ENCODE results near the gene PLA2G2C. TPM values are rescaled to one million over a fixed set of nuclear protein-coding genes. Genes with fewer than 3 reads are reported as not detected.

Gene PLA2G2C
- total and polyA plus RNA-seq, 9 donors: 0.02 TPM; not detected in 8

DNA sequence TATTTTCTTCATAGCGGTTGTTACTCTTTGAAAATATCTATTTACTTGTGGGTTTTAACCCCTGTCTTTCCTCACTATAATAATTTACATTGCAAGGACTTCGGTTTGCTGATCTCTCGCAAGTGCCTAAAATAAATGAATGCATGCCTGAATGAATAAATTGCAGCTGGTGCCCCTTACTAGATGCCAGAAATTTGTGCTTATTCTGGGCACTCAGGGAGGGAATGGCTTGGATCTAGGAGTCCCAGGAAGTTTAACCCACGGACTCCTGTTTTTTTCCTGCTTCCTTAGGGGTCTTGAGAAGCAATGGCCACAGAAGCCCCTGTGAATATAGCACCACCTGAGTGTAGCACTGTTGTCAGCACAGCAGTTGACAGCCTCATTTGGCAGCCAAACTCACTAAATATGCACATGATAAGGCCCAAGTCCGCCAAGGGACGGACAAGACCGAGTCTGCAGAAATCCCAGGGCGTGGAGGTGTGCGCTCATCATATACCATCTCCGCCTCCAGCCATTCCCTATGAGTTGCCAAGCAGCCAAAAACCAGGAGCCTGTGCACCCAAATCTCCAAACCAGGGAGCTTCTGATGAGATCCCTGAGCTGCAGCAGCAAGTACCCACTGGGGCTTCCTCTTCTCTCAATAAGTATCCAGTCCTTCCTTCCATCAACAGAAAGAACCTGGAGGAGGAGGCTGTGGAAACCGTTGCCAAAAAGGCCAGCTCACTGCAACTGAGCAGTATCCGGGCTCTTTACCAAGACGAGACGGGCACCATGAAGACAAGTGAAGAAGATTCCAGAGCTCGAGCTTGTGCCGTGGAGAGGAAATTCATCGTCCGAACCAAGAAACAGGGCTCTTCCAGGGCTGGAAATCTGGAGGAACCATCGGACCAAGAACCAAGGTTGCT lies 4.2 kb upstream of the PLA2G2C start:
- TF ChIP-seq, protein P1, sequence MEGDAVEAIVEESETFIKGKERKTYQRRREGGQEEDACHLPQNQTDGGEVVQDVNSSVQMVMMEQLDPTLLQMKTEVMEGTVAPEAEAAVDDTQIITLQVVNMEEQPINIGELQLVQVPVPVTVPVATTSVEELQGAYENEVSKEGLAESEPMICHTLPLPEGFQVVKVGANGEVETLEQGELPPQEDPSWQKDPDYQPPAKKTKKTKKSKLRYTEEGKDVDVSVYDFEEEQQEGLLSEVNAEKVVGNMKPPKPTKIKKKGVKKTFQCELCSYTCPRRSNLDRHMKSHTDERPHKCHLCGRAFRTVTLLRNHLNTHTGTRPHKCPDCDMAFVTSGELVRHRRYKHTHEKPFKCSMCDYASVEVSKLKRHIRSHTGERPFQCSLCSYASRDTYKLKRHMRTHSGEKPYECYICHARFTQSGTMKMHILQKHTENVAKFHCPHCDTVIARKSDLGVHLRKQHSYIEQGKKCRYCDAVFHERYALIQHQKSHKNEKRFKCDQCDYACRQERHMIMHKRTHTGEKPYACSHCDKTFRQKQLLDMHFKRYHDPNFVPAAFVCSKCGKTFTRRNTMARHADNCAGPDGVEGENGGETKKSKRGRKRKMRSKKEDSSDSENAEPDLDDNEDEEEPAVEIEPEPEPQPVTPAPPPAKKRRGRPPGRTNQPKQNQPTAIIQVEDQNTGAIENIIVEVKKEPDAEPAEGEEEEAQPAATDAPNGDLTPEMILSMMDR (IDR thresholded peaks at IDR 0.05): no peak
- no peak for TF ChIP-seq POLR2A (IDR thresholded peaks at IDR 0.05)
- TF ChIP-seq EP300 (IDR thresholded peaks at IDR 0.05): no peak
- WGBS, 3 donors: 87 to 92% (median 90%) methylated on average over 19 of the region's 19 CpGs
- no peak for DNase-seq
- H3K27ac ChIP-seq: no peak overlapping the region
- H3K9me3 ChIP-seq: no peaks in the 10 kb centered on the region
- intact Hi-C loops (cut with DNase I): no loop called here
- H3K36me3 ChIP-seq: no peaks in the 10 kb centered on the region
- no peak overlapping the region for H3K4me3 ChIP-seq
- H3K27me3 ChIP-seq: no peaks in the 10 kb centered on the region
- H3K4me1 ChIP-seq (ENCODE audit: insufficient read depth): peaks cover 2% of the 10 kb centered on the region

DNA sequence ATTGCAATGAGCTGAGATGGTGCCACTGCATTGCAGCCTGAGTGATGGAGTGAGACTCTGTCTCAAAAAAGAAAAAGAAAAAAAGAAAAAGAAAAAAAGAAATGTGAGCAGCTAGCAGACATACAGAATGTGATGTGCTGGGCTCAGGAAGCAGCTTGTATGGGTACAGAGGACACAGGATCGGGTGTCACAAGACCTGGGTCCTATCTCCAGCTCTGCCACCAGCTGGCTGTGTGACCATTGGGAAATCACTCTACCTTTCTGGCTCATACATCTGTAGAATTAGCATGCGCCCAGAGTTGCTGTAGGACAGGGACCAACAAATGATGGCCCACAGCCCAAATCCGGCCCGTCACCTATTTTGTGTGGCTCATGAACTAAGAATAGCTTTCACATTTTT lies 3.3 kb upstream of the PLA2G2C start:
- Histone ChIP-seq H3K27ac (no peak overlapping the region), H3K4me3 (no peak overlapping the region), H3K4me1 (ENCODE audit: insufficient read depth) (peaks cover under 1% of the 10 kb centered on the region), H3K36me3 (no peaks in the 10 kb centered on the region), H3K27me3 (no peaks in the 10 kb centered on the region), H3K9me3 (no peaks in the 10 kb centered on the region)
- no peak for DNase-seq
- WGBS, 3 donors: 90 to 97% (median 92%) methylated on average over 4 of the region's 4 CpGs
- TF ChIP-seq EP300 (IDR thresholded peaks at IDR 0.05) (no peak), POLR2A (IDR thresholded peaks at IDR 0.05) (no peak)
- TF ChIP-seq, protein P1 (IDR thresholded peaks at IDR 0.05): no peak
- intact Hi-C loops (cut with DNase I): no loop called here

DNA sequence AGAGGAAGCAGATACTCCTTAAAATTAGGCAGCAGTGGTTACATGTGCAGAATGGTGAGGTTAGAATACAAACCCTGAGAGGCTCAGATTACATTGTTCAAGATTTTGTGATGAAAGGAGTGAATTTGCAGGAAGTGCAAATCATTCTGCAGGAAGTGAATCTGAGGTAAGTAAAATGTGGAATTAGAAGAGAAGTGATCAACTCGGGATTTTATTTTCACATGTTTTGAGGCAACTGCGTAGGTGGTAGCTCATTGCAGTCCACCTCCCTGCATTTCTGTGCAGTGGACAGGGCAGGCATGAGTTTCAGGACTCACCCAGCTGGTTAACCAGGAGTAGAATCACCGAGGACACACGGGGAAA lies 2.1 kb upstream of the PLA2G2C start:
- no peaks in the 10 kb centered on the region for H3K4me1 ChIP-seq (ENCODE audit: insufficient read depth)
- no peak overlapping the region for H3K27ac ChIP-seq
- 60 to 73% (median 66%) methylated on average over 4 of the region's 4 CpGs for WGBS, 3 donors
- TF ChIP-seq, protein P1 (IDR thresholded peaks at IDR 0.05): no peak
- TF ChIP-seq EP300 (IDR thresholded peaks at IDR 0.05): no peak
- no peak for TF ChIP-seq POLR2A (IDR thresholded peaks at IDR 0.05)
- H3K27me3 ChIP-seq: no peaks in the 10 kb centered on the region
- DNase-seq: no peak
- H3K36me3 ChIP-seq: no peaks in the 10 kb centered on the region
- no peak overlapping the region for H3K4me3 ChIP-seq
- intact Hi-C loops (cut with DNase I): no loop called here
- H3K9me3 ChIP-seq: no peaks in the 10 kb centered on the region

DNA sequence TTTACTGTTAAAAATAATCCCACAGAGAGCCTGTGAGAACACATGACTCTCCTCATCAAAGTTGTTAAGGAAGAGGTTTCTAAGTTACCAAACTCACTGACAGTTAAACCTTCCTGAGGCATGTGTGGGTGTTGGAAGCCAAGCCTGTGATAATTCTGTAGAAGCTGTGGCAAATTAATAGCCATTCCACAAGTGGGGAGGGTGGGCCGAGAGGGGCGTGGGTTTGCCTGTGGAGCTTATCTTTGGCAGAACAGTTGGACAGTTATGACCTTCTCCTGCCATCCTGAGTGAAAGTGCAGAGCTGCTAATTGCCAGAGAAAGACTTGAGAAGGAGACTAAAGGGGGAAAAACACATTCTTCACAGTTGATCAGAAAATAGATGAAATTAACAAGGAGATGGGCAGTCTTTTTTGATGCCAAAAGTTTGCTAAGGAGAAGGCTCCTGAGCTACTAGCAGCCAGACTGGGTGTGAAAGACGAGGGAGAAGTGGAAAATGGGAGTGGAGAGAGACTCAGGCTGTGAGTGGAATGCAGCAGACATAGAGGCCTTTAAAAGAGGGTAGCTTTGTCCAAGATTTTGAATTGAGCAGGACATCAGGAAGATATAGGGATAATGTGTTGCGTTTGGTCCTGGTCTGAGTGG lies 1.6 kb upstream of the PLA2G2C start:
- no peak overlapping the region for H3K27ac ChIP-seq
- no peaks in the 10 kb centered on the region for H3K9me3 ChIP-seq
- H3K4me1 ChIP-seq (ENCODE audit: insufficient read depth): no peaks in the 10 kb centered on the region
- 27 to 44% (median 37%) methylated on average over 4 of the region's 4 CpGs for WGBS, 3 donors
- no peak for DNase-seq
- intact Hi-C loops (cut with DNase I): no loop called here
- TF ChIP-seq POLR2A (IDR thresholded peaks at IDR 0.05) (no peak), EP300 (IDR thresholded peaks at IDR 0.05) (no peak)
- TF ChIP-seq, protein P1 (IDR thresholded peaks at IDR 0.05): no peak
- no peak overlapping the region for H3K4me3 ChIP-seq
- no peaks in the 10 kb centered on the region for H3K27me3 ChIP-seq
- no peaks in the 10 kb centered on the region for H3K36me3 ChIP-seq
